Fibroblast of the conjunctiva (primary cell): ENCODE measurements around the gene TLR2.

Experiments used
- DNase-seq: peaks from one replicate; pipeline ENCODE4 v3.0.0-alpha.2; 2010; ENCODE audit warnings: low read depth

Gene TLR2

GRCh38 chr4:153731239-153731638 is 47.2 kb downstream of the TLR2 start:
- DNase-seq = peak; percentile 93

GRCh38 chr4:153733751-153734448 is 49.8 kb downstream of the TLR2 start:
- DNase-seq = no peak

GRCh38 chr4:153735906-153736461 is 51.9 kb downstream of the TLR2 start:
- DNase-seq = no peak

- DNase-seq = no peak
Observed at GRCh38 chr4:153741541-153741940, 57.5 kb downstream of the TLR2 start.

- DNase-seq = no peak
Observed at GRCh38 chr4:153745651-153746050, 61.6 kb downstream of the TLR2 start.

- no peak for DNase-seq
Observed at GRCh38 chr4:153747406-153747955, 63.4 kb downstream of the TLR2 start.

GRCh38 chr4:153748378-153748777 is 64.3 kb downstream of the TLR2 start:
- peak; percentile 38 for DNase-seq

- peak; percentile 73 for DNase-seq
Observed at GRCh38 chr4:153750197-153750817, 66.2 kb downstream of the TLR2 start.

- no peak for DNase-seq
Observed at GRCh38 chr4:153755186-153755585, 71.1 kb downstream of the TLR2 start.
